Glutamatergic neuron (in vitro differentiated cells): ENCODE results near the gene PCDHGC5. TPM values are rescaled to one million over a fixed set of nuclear protein-coding genes. Genes with fewer than 3 reads are reported as not detected.
A peak's percentile ranks its signal among the peaks of the same experiment; 100 is the strongest.

Experiments
- DNase-seq: peaks from one replicate; pipeline ENCODE4 v3.0.0; 2022
- H3K27ac Mint-ChIP-seq: one replicate; pipeline ENCODE4 v1.8.0; 2020; ENCODE audit warnings: mild to moderate bottlenecking, mixed read lengths, inconsistent platforms; ENCODE audit not compliant: unreplicated experiment
- H3K27me3 Mint-ChIP-seq: one replicate; pipeline ENCODE4 v1.8.0; 2020; ENCODE audit warnings: mild to moderate bottlenecking, moderate library complexity, mixed read lengths, inconsistent platforms; ENCODE audit not compliant: unreplicated experiment
- H3K36me3 Mint-ChIP-seq: one replicate; pipeline ENCODE4 v1.8.0; 2020; ENCODE audit warnings: mild to moderate bottlenecking, mixed read lengths, inconsistent platforms; ENCODE audit not compliant: unreplicated experiment
- H3K4me1 Mint-ChIP-seq: one replicate; pipeline ENCODE4 v1.8.0; 2020; ENCODE audit warnings: mild to moderate bottlenecking, low read depth, mixed read lengths, inconsistent platforms; ENCODE audit not compliant: unreplicated experiment
- H3K4me3 Mint-ChIP-seq: one replicate; pipeline ENCODE4 v1.8.0; 2020; ENCODE audit warnings: mild to moderate bottlenecking, mixed read lengths, inconsistent platforms; ENCODE audit not compliant: unreplicated experiment
- H3K9me3 Mint-ChIP-seq: one replicate; pipeline ENCODE4 v1.8.0; 2020; ENCODE audit warnings: mild to moderate bottlenecking, moderate library complexity, mixed read lengths, inconsistent platforms; ENCODE audit not compliant: unreplicated experiment
- total RNA-seq: library from RNA; stranded (reverse); fragmentation: NEBNext Ultra II Directional; extraction: Animal tissue kit (Norgen Biotek cat#: 25700); gene quantifications from one replicate; pipeline ENCODE4 v1.2.1, GENCODE V29; 2021; ENCODE audit not compliant: unreplicated experiment
- TF ChIP-seq, protein P1 (sequence below): fragments of 200-600 bp; sonication (generic); IDR thresholded peaks from one replicate; pipeline ENCODE4 v1.5.0; 2021; ENCODE audit not compliant: partially characterized antibody, unreplicated experiment

Gene PCDHGC5
- total RNA-seq, 1 donor from 2014 or later: 4.0 TPM

DNA sequence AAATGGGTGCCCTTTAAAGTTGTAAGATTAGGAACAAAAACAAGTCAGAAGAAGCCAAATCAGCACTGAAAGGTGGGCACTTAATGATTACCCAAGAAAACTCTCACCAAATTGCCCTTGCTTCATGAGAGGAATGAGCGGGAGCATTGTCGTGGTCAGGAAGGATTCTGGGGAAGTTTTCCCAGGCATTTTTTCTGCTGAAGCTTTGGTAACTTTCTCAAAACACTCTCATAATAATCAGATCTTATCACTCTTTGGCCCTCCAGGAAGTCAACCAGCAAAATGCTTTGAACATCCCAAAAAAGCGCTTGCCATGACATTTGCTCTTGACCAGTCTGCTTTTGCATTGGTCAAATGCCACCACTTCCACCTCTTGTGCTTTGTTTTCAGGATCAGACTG is 23.5 kb upstream of the PCDHGC5 start:
- TF ChIP-seq, protein P1, sequence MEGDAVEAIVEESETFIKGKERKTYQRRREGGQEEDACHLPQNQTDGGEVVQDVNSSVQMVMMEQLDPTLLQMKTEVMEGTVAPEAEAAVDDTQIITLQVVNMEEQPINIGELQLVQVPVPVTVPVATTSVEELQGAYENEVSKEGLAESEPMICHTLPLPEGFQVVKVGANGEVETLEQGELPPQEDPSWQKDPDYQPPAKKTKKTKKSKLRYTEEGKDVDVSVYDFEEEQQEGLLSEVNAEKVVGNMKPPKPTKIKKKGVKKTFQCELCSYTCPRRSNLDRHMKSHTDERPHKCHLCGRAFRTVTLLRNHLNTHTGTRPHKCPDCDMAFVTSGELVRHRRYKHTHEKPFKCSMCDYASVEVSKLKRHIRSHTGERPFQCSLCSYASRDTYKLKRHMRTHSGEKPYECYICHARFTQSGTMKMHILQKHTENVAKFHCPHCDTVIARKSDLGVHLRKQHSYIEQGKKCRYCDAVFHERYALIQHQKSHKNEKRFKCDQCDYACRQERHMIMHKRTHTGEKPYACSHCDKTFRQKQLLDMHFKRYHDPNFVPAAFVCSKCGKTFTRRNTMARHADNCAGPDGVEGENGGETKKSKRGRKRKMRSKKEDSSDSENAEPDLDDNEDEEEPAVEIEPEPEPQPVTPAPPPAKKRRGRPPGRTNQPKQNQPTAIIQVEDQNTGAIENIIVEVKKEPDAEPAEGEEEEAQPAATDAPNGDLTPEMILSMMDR: no peak
- Mint-ChIP-seq H3K4me3 (no peak overlapping the region), H3K27me3 (no peaks in the 10 kb centered on the region), H3K36me3 (no peaks in the 10 kb centered on the region), H3K4me1 (no peaks in the 10 kb centered on the region), H3K9me3 (no peaks in the 10 kb centered on the region), H3K27ac (no peak overlapping the region)
- DNase-seq: no peak

DNA sequence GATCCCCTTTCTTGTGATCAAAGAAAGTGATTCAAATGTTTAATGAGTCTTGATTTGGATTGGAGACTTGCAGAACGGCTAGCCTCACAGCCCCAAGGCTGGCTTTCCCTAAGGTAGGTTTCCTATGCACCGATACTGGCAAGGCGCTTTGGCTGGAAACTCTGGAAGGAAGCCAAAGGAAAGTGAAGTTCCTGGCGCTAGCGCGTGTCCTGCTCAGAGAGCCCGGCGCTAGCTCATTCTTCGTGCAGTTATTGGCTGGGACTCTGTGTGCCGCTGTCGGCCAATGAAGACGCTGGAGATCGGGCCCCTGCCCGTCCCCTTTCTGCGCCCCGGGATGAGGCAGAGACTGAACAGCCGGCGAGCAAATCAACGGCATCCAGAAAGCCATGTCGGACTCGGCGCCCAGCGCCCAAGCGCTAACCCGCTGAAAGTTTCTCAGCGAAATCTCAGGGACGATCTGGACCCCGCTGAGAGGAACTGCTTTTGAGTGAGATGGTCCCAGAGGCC is 13.2 kb upstream of the PCDHGC5 start, which contains the start of gene PCDHGC3:
PCDHGC3 (plus strand) TSS at position 342 of the 507 bp plus-strand sequence; CDS start at position 493, 151 bp downstream.
- Mint-ChIP-seq H3K9me3 (peaks cover 6% of the 10 kb centered on the region), H3K36me3 (peaks cover 13% of the 10 kb centered on the region), H3K4me1 (peaks cover 8% of the 10 kb centered on the region), H3K27me3 (peaks cover 7% of the 10 kb centered on the region), H3K27ac (peak within 1 kb of the TSS; percentile 85), H3K4me3 (peak within 1 kb of the TSS; percentile 96)
- DNase-seq: peak; percentile 81
- TF ChIP-seq, protein P1: peak; percentile 25

GRCh38 chr5:141476132-141476911 is 12.6 kb upstream of the PCDHGC5 start:
- peak; percentile 42 for DNase-seq
- peak overlapping the region; percentile 85 for H3K27ac Mint-ChIP-seq
- peaks cover 8% of the 10 kb centered on the region for H3K9me3 Mint-ChIP-seq
- peaks cover 7% of the 10 kb centered on the region for H3K27me3 Mint-ChIP-seq
- H3K36me3 Mint-ChIP-seq: peaks cover 13% of the 10 kb centered on the region
- H3K4me3 Mint-ChIP-seq: peak overlapping the region; percentile 96
- H3K4me1 Mint-ChIP-seq: peaks cover 8% of the 10 kb centered on the region
- TF ChIP-seq, protein P1: no peak

- H3K4me1 Mint-ChIP-seq: peaks cover 8% of the 10 kb centered on the region
- TF ChIP-seq, protein P1: no peak
- peaks cover 8% of the 10 kb centered on the region for H3K9me3 Mint-ChIP-seq
- peak overlapping the region; percentile 96 for H3K4me3 Mint-ChIP-seq
- H3K36me3 Mint-ChIP-seq: peaks cover 13% of the 10 kb centered on the region
- H3K27ac Mint-ChIP-seq: no peak overlapping the region
- H3K27me3 Mint-ChIP-seq: peaks cover 7% of the 10 kb centered on the region
- no peak for DNase-seq
These were observed 11.8 kb upstream of the PCDHGC5 start for GRCh38 chr5:141477044-141477575.

GRCh38 chr5:141477815-141478214 is 11.1 kb upstream of the PCDHGC5 start:
- peaks cover 7% of the 10 kb centered on the region for H3K27me3 Mint-ChIP-seq
- peaks cover 13% of the 10 kb centered on the region for H3K36me3 Mint-ChIP-seq
- peaks cover 8% of the 10 kb centered on the region for H3K9me3 Mint-ChIP-seq
- no peak overlapping the region for H3K27ac Mint-ChIP-seq
- no peak overlapping the region for H3K4me3 Mint-ChIP-seq
- DNase-seq: no peak
- peaks cover 11% of the 10 kb centered on the region for H3K4me1 Mint-ChIP-seq
- TF ChIP-seq, protein P1: no peak
